Dedifferentiated amniotic fluid mesenchymal stem cell (primary cell): Measurements from ENCODE around the gene MYL1.

Experiments used
- DNase-seq: peaks from one replicate; pipeline ENCODE4 v3.0.0-alpha.2; 2016; ENCODE audit errors: extremely low spot score

The MYL1 gene

GRCh38 chr2:210315015-210315788 lies at the start of gene MYL1:
MYL1 (minus strand) TSS chr2:210315174; CDS start chr2:210315042, 132 bp downstream.
- DNase-seq: no peak

GRCh38 chr2:210363876-210364275 lies 48.9 kb upstream of the MYL1 start:
- no peak for DNase-seq

GRCh38 chr2:210363261-210363660 lies 48.3 kb upstream of the MYL1 start:
- DNase-seq: no peak

GRCh38 chr2:210360412-210360811 lies 45.4 kb upstream of the MYL1 start:
- DNase-seq: no peak

- DNase-seq: no peak
These were observed 42.0 kb upstream of the MYL1 start for GRCh38 chr2:210356944-210357343.

GRCh38 chr2:210337159-210337558 lies 22.2 kb upstream of the MYL1 start:
- DNase-seq: no peak

GRCh38 chr2:210324906-210325305 lies 9.9 kb upstream of the MYL1 start:
- no peak for DNase-seq

GRCh38 chr2:210324458-210324857 lies 9.5 kb upstream of the MYL1 start:
- no peak for DNase-seq

GRCh38 chr2:210323003-210323402 lies 8.0 kb upstream of the MYL1 start:
- no peak for DNase-seq

- DNase-seq: no peak
These were observed 3.9 kb upstream of the MYL1 start for GRCh38 chr2:210318891-210319290.

GRCh38 chr2:210318486-210318885 lies 3.5 kb upstream of the MYL1 start:
- no peak for DNase-seq

GRCh38 chr2:210310550-210310949 lies 4.4 kb downstream of the MYL1 start:
- DNase-seq: no peak

GRCh38 chr2:210309548-210310233 lies 5.3 kb downstream of the MYL1 start:
- no peak for DNase-seq

- DNase-seq: no peak
These were observed 11.5 kb downstream of the MYL1 start for GRCh38 chr2:210303498-210303897.

- no peak for DNase-seq
These were observed 12.6 kb downstream of the MYL1 start for GRCh38 chr2:210302326-210302725.

GRCh38 chr2:210299866-210300373 lies 15.1 kb downstream of the MYL1 start:
- DNase-seq: no peak

GRCh38 chr2:210288408-210288807 lies 26.6 kb downstream of the MYL1 start:
- no peak for DNase-seq

GRCh38 chr2:210287301-210287700 lies 27.7 kb downstream of the MYL1 start:
- no peak for DNase-seq

- no peak for DNase-seq
These were observed 28.8 kb downstream of the MYL1 start for GRCh38 chr2:210286123-210286680.

GRCh38 chr2:210277133-210277532 lies 37.8 kb downstream of the MYL1 start:
- DNase-seq: no peak

GRCh38 chr2:210271300-210271699 lies 43.7 kb downstream of the MYL1 start:
- no peak for DNase-seq

GRCh38 chr2:210269148-210269547 lies 45.8 kb downstream of the MYL1 start:
- DNase-seq: no peak

GRCh38 chr2:210268281-210268680 lies 46.7 kb downstream of the MYL1 start:
- DNase-seq: no peak
